Keratinocyte (primary cell): ENCODE data around the gene USP48. TPM values are rescaled to one million over a fixed set of nuclear protein-coding genes. Genes with fewer than 3 reads are reported as not detected.

Experiments
- DNase-seq: peaks from one replicate; pipeline ENCODE4 v3.0.0-alpha.2; 2011; ENCODE audit warnings: low read depth, missing footprints, low spot score
- FAIRE-seq: peaks from 2 replicates; lab custom pipeline; 2011; peaks lifted over from hg19 to GRCh38; lab: Jason Lieb, UNC
- H2AFZ ChIP-seq: 2 replicates; pipeline ENCODE4 v1.6.0; 2012; ENCODE audit warnings: low read length, control low read depth, inconsistent platforms; ENCODE audit not compliant: control insufficient read depth
- H3K27ac ChIP-seq: 2 replicates; pipeline ENCODE4 v1.5.1; 2011; ENCODE audit warnings: low read length; ENCODE audit not compliant: control insufficient read depth, insufficient read depth
- H3K27me3 ChIP-seq: 3 replicates; pipeline ENCODE4 v1.6.0; 2011; ENCODE audit warnings: low read length; ENCODE audit not compliant: control insufficient read depth, insufficient read depth; ENCODE audit errors: extremely low read depth
- H3K36me3 ChIP-seq, 2 experiments: 2 replicates in 1 of 2; 3 replicates in 1 of 2; pipeline ENCODE4 v1.5.1; 2011; ENCODE audit warnings: low read length in 2 of 2, mild to moderate bottlenecking in 1 of 2; ENCODE audit not compliant: control insufficient read depth in 2 of 2, insufficient read depth in 2 of 2; ENCODE audit errors: extremely low read depth in 1 of 2
- H3K4me1 ChIP-seq: 3 replicates; pipeline ENCODE4 v1.5.1; 2011; ENCODE audit warnings: low read length; ENCODE audit not compliant: control insufficient read depth, insufficient read depth; ENCODE audit errors: extremely low read depth
- H3K4me2 ChIP-seq: 3 replicates; pipeline ENCODE4 v1.6.0; 2011; ENCODE audit warnings: low read depth, low read length; ENCODE audit not compliant: control insufficient read depth, insufficient read depth; ENCODE audit errors: extremely low read depth
- H3K4me3 ChIP-seq, 3 experiments: fragments of 200-600 bp in 1 of 3; sonication (generic) in 1 of 3; 2 replicates in 2 of 3; 3 replicates in 1 of 3; pipeline ENCODE4 v1.5.1; 2011 to 2016; ENCODE audit warnings: low read length in 3 of 3, mild to moderate bottlenecking in 3 of 3, control low read depth in 2 of 3, inconsistent platforms in 1 of 3, low read depth in 1 of 3, mixed read lengths in 1 of 3, mixed run types in 1 of 3, moderate library complexity in 1 of 3; ENCODE audit not compliant: control insufficient read depth in 2 of 3, insufficient read depth in 2 of 3; ENCODE audit errors: extremely low read depth in 1 of 3
- H3K79me2 ChIP-seq: 2 replicates; pipeline ENCODE4 v1.6.0; 2012; ENCODE audit warnings: low read length; ENCODE audit not compliant: control insufficient read depth, insufficient read depth
- H3K9ac ChIP-seq: 3 replicates; pipeline ENCODE4 v1.6.0; 2011; ENCODE audit warnings: low read length; ENCODE audit not compliant: control insufficient read depth, insufficient read depth; ENCODE audit errors: extremely low read depth
- H3K9me1 ChIP-seq: 3 replicates; pipeline ENCODE4 v1.6.0; 2011; ENCODE audit warnings: low read length; ENCODE audit not compliant: control insufficient read depth, insufficient read depth; ENCODE audit errors: extremely low read depth
- H3K9me3 ChIP-seq: 2 replicates; pipeline ENCODE4 v1.5.1; 2012; ENCODE audit warnings: low read depth, low read length; ENCODE audit not compliant: control insufficient read depth
- H4K20me1 ChIP-seq: 3 replicates; pipeline ENCODE4 v1.6.0; 2011; ENCODE audit warnings: low read length; ENCODE audit not compliant: control insufficient read depth, insufficient read depth; ENCODE audit errors: extremely low read depth
- CTCF ChIP-seq, 3 experiments: IDR thresholded peaks in 1 of 3; conservative IDR thresholded peaks in 1 of 3; optimal IDR thresholded peaks in 1 of 3; 2 replicates in 2 of 3; 3 replicates in 1 of 3; pipeline versions ENCODE3 to v1.5.1; 2011; ENCODE audit warnings: low read length in 3 of 3, mild to moderate bottlenecking in 3 of 3, moderate library complexity in 2 of 3, control low read depth in 1 of 3, inconsistent platforms in 1 of 3; ENCODE audit not compliant: insufficient read depth in 2 of 3; ENCODE audit errors: extremely low read depth in 1 of 3
- EZH2 ChIP-seq: IDR thresholded peaks from one replicate; pipeline ENCODE4 v1.6.1; 2012; ENCODE audit warnings: inconsistent platforms, mild to moderate bottlenecking, low read length, moderate library complexity
- dilution Hi-C: fragments of 300-500 bp; cut with MboI; formaldehyde crosslinking; loops from one replicate; pipeline ENCODE4 v1.7.0; 2020; ENCODE audit warnings: low sequenced_read_pairs; ENCODE audit not compliant: extremely low pct_ligation_motif_present
- polyA plus RNA-seq, 5 experiments: library from polyadenylated mRNA; depleted of rRNA in 3 of 5; stranded (reverse) in 3 of 5; stranded (forward) in 1 of 5; unstranded in 1 of 5; fragments of >200 nt; gene quantifications; 1 replicate in 1 of 5; 2 replicates in 3 of 5; 3 replicates in 1 of 5; pipeline versions ENCODE4 v1.2.1 to v1.2.3, GENCODE V29; 2011 to 2012; ENCODE audit warnings: missing spikeins in 2 of 5, low read depth in 1 of 5, low replicate concordance in 1 of 5

The USP48 gene
- polyA plus RNA-seq, 1 donor (not counting 4 experiments of a cell fraction or from before 2014, with no cell fraction given) = 33.0 TPM

DNA sequence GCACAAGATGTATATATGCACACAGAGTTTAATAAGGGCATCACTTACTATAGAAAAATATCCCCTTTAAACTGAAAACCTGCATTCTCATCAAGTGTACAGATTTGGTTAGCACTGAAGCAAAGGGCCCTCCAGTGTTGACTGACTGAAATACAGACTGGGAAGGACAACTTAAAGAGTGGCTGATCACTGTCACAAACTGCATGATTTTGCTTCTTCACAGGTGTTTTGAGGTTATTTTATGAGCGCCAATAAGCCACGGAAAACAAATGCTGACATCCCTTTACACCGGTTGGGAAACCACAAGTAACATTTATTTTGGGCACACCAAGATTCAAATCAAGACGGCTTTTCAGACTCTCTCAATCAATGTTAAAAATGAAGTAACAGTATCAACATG lies 82.9 kb downstream of the USP48 start:
- Histone ChIP-seq H3K4me1 (no peaks in the 10 kb centered on the region), H3K36me3 (peaks cover 11 to 16% of the 10 kb centered on the region in 2 experiments), H3K9me3 (no peaks in the 10 kb centered on the region), H3K27ac (no peak overlapping the region), H3K4me3 (no peak overlapping the region), H2AFZ (no peak overlapping the region), H3K9ac (no peak overlapping the region), H4K20me1 (no peaks in the 10 kb centered on the region), H3K4me2 (no peak overlapping the region), H3K27me3 (no peaks in the 10 kb centered on the region), H3K79me2 (no peaks in the 10 kb centered on the region), H3K9me1 (no peaks in the 10 kb centered on the region)
- DNase-seq (no peak), FAIRE-seq (no peak)
- no peak for TF ChIP-seq CTCF (optimal IDR thresholded peaks at IDR 0.05 in 1 of 3, IDR thresholded peaks at IDR 0.05 in 1 of 3, conservative IDR thresholded peaks at IDR 0.05 in 1 of 3; ENCODE audit: extremely low read depth in 1 of 3, insufficient read depth in 2 of 3, low read length in 3 of 3)
- no peak for TF ChIP-seq EZH2
- dilution Hi-C loops = no loop called here

GRCh38 chr1:21696931-21697330 lies 86.0 kb downstream of the USP48 start:
- H3K9me3 ChIP-seq = no peaks in the 10 kb centered on the region
- peaks cover 3% of the 10 kb centered on the region for H3K4me1 ChIP-seq
- no peaks in the 10 kb centered on the region for H3K27me3 ChIP-seq
- no peak overlapping the region for H3K27ac ChIP-seq
- TF ChIP-seq EZH2 = no peak
- no peak for TF ChIP-seq CTCF (optimal IDR thresholded peaks at IDR 0.05 in 1 of 3, IDR thresholded peaks at IDR 0.05 in 1 of 3, conservative IDR thresholded peaks at IDR 0.05 in 1 of 3; ENCODE audit: extremely low read depth in 1 of 3, insufficient read depth in 2 of 3, low read length in 3 of 3)
- DNase-seq (no peak), FAIRE-seq (no peak)
- H3K4me3 ChIP-seq = no peak overlapping the region
- H3K4me2 ChIP-seq = no peak overlapping the region
- no peak overlapping the region for H2AFZ ChIP-seq
- H3K79me2 ChIP-seq = no peaks in the 10 kb centered on the region
- no peaks in the 10 kb centered on the region for H3K9me1 ChIP-seq
- H3K9ac ChIP-seq = no peak overlapping the region
- dilution Hi-C loops = no loop called here
- H4K20me1 ChIP-seq = no peaks in the 10 kb centered on the region
- peaks cover 22 to 25% of the 10 kb centered on the region in 2 experiments for H3K36me3 ChIP-seq
